Measurements from ENCODE around the gene GCSAM.

The GCSAM gene

GRCh38 chr3:112122870-112123269, 10.2 kb downstream of the GCSAM start:
- no peak overlapping the region for H3K27ac Mint-ChIP-seq
- TF ChIP-seq CTCF (IDR thresholded peaks at IDR 0.05; ENCODE audit: unreplicated experiment in 3 of 3) = no peak
- peaks cover 39% of the 10 kb centered on the region for H3K4me1 Mint-ChIP-seq
- H3K27me3 Mint-ChIP-seq (ENCODE audit: low read depth) = peaks cover 3% of the 10 kb centered on the region
- H3K9me3 Mint-ChIP-seq = no peaks in the 10 kb centered on the region
- H3K4me3 Mint-ChIP-seq = no peak overlapping the region
- peaks cover 8% of the 10 kb centered on the region for H3K36me3 Mint-ChIP-seq (ENCODE audit: low read depth)

GRCh38 chr3:112121577-112122547, 11.2 kb downstream of the GCSAM start:
- Mint-ChIP-seq H3K4me1 (peaks cover 41% of the 10 kb centered on the region), H3K9me3 (no peaks in the 10 kb centered on the region), H3K4me3 (no peak overlapping the region), H3K27ac (no peak overlapping the region), H3K36me3 (ENCODE audit: low read depth) (peaks cover 16% of the 10 kb centered on the region), H3K27me3 (ENCODE audit: low read depth) (peaks cover 3% of the 10 kb centered on the region)
- TF ChIP-seq CTCF (IDR thresholded peaks at IDR 0.05; ENCODE audit: unreplicated experiment in 3 of 3) = no peak

GRCh38 chr3:112119962-112120836, 12.8 kb downstream of the GCSAM start:
- Mint-ChIP-seq H3K27ac (no peak overlapping the region), H3K27me3 (ENCODE audit: low read depth) (peaks cover 3% of the 10 kb centered on the region), H3K36me3 (ENCODE audit: low read depth) (peaks cover 17% of the 10 kb centered on the region), H3K4me1 (peaks cover 39% of the 10 kb centered on the region), H3K4me3 (no peak overlapping the region), H3K9me3 (no peaks in the 10 kb centered on the region)
- no peak for TF ChIP-seq CTCF (IDR thresholded peaks at IDR 0.05; ENCODE audit: unreplicated experiment in 3 of 3)

GRCh38 chr3:112117841-112118571, 15.0 kb downstream of the GCSAM start:
- H3K27me3 Mint-ChIP-seq (ENCODE audit: low read depth) = peaks cover 3% of the 10 kb centered on the region
- no peaks in the 10 kb centered on the region for H3K9me3 Mint-ChIP-seq
- H3K27ac Mint-ChIP-seq = peak overlapping the region in 1 of 3 experiments; percentile 9
- no peak overlapping the region for H3K4me3 Mint-ChIP-seq
- no peak for TF ChIP-seq CTCF (IDR thresholded peaks at IDR 0.05; ENCODE audit: unreplicated experiment in 3 of 3)
- H3K4me1 Mint-ChIP-seq = peaks cover 45% of the 10 kb centered on the region
- H3K36me3 Mint-ChIP-seq (ENCODE audit: low read depth) = peaks cover 17% of the 10 kb centered on the region

GRCh38 chr3:112117415-112117814, 15.6 kb downstream of the GCSAM start:
- peak overlapping the region in 1 of 3 experiments; percentile 9 for H3K27ac Mint-ChIP-seq
- peaks cover 17% of the 10 kb centered on the region for H3K36me3 Mint-ChIP-seq (ENCODE audit: low read depth)
- H3K27me3 Mint-ChIP-seq (ENCODE audit: low read depth) = peaks cover 3% of the 10 kb centered on the region
- no peak overlapping the region for H3K4me3 Mint-ChIP-seq
- H3K4me1 Mint-ChIP-seq = peaks cover 45% of the 10 kb centered on the region
- no peaks in the 10 kb centered on the region for H3K9me3 Mint-ChIP-seq
- no peak for TF ChIP-seq CTCF (IDR thresholded peaks at IDR 0.05; ENCODE audit: unreplicated experiment in 3 of 3)
